Prostate gland (tissue), 2 donors: ENCODE measurements around the gene ZNF426. TPM values are rescaled to one million over a fixed set of nuclear protein-coding genes. Genes with fewer than 3 reads are reported as not detected.

Experiments
- total RNA-seq, 2 donors: library from RNA; depleted of rRNA; stranded (reverse); fragments of >200 nt; gene quantifications; one replicate each; pipeline ENCODE4 v1.1.0, GENCODE V29; 2016

Gene ZNF426
- total RNA-seq, 2 donors from 2014 or later, result 14.6 to 17.9 TPM

Other genes with a start within 250 kb of the ZNF426 start
- 10 to 100 TPM in 1 of 2 donors, 1 to 10 TPM in 1; 9.6 to 19.4 TPM for gene ZNF699, start 228.8 kb downstream of the ZNF426 start, total RNA-seq
- 10 to 100 TPM; 19.4 to 30.3 TPM for gene ZNF559, start 214.5 kb downstream of the ZNF426 start, total RNA-seq
- 1 to 10 TPM; 7.1 to 8.1 TPM for gene ZNF177, start 175.6 kb downstream of the ZNF426 start, total RNA-seq
- gene ZNF266, start 103.1 kb downstream of the ZNF426 start, total RNA-seq, result 10 to 100 TPM; 20.4 to 22.9 TPM
- 1 to 10 TPM in 1 of 2 donors, not detected in 1; 5.9 TPM for gene ZNF560, start 40.0 kb downstream of the ZNF426 start, total RNA-seq
- 10 to 100 TPM; 31.6 to 31.7 TPM for gene ZNF121, start 45.9 kb upstream of the ZNF426 start, total RNA-seq
- 10 to 100 TPM; 27.8 to 32.3 TPM for gene ZNF561, start 82.6 kb upstream of the ZNF426 start, total RNA-seq
- gene ZNF562, start 136.5 kb upstream of the ZNF426 start, total RNA-seq, result 10 to 100 TPM; 30.0 to 34.9 TPM
- gene ZNF846, start 230.1 kb upstream of the ZNF426 start, total RNA-seq, result 10 to 100 TPM; 24.5 to 30.8 TPM